CD4-positive, alpha-beta memory T cell (primary cell): ENCODE data around the gene RAG1. TPM values are rescaled to one million over a fixed set of nuclear protein-coding genes. Genes with fewer than 3 reads are reported as not detected.
A peak's percentile ranks its signal among the peaks of the same experiment; 100 is the strongest.

Source experiments
- CTCF ChIA-PET: fragments of 350-600 bp; sonication (Branson Sonifier 250); formaldehyde crosslinking; loops from one replicate; lab custom pipeline; 2021; ENCODE audit warnings: inconsistent platforms; ENCODE audit not compliant: partially characterized antibody; lab: Charles Lee
- POLR2A ChIA-PET: fragments of 350-600 bp; sonication (Branson Sonifier 250); formaldehyde crosslinking; loops from one replicate; lab custom pipeline; 2021; ENCODE audit not compliant: partially characterized antibody; lab: Charles Lee
- DNase-seq, 5 donors: peaks; one replicate each; pipeline versions ENCODE4 v3.0.0 to v3.0.0-alpha.2; 2020 to 2022; ENCODE audit warnings: mixed read lengths in 1 of 5
- H3K27ac ChIP-seq: one replicate; pipeline ENCODE4 v1.7.0; 2013; ENCODE audit warnings: low read depth, low read length
- H3K27me3 ChIP-seq: 2 replicates; pipeline ENCODE4 v1.7.0; 2013; ENCODE audit warnings: mild to moderate bottlenecking, low read length, moderate library complexity; ENCODE audit not compliant: insufficient read depth
- H3K36me3 ChIP-seq: 2 replicates; pipeline ENCODE4 v1.7.0; 2013; ENCODE audit warnings: mild to moderate bottlenecking, low read length, moderate library complexity; ENCODE audit not compliant: insufficient read depth
- H3K4me1 ChIP-seq: 2 replicates; pipeline ENCODE4 v1.7.0; 2013; ENCODE audit warnings: mild to moderate bottlenecking, low read length, moderate library complexity; ENCODE audit not compliant: insufficient read depth
- H3K4me3 ChIP-seq, 2 donors: one replicate each; pipeline ENCODE4 v1.7.0; 2013; ENCODE audit warnings: low read length in 2 of 2, mild to moderate bottlenecking in 1 of 2
- H3K9me3 ChIP-seq, 2 donors: one replicate each; pipeline ENCODE4 v1.7.0; 2013; ENCODE audit warnings: low read length in 2 of 2, control low read depth in 1 of 2; ENCODE audit not compliant: control insufficient read depth in 1 of 2
- H3K27ac Mint-ChIP-seq, 7 donors: one replicate each; pipeline ENCODE4 v1.8.0; 2020 to 2021; ENCODE audit warnings: mixed read lengths in 7 of 7, mild to moderate bottlenecking in 6 of 7, inconsistent platforms in 3 of 7, moderate library complexity in 3 of 7
- H3K27me3 Mint-ChIP-seq, 2 donors: one replicate each; pipeline ENCODE4 v1.8.0; 2020 to 2021; ENCODE audit warnings: mixed read lengths in 2 of 2
- H3K36me3 Mint-ChIP-seq, 2 donors: one replicate each; pipeline ENCODE4 v1.8.0; 2020 to 2021; ENCODE audit warnings: mixed read lengths in 2 of 2, inconsistent platforms in 1 of 2, mild to moderate bottlenecking in 1 of 2
- H3K4me1 Mint-ChIP-seq, 4 donors: one replicate each; pipeline ENCODE4 v1.8.0; 2020 to 2021; ENCODE audit warnings: mixed read lengths in 4 of 4, mild to moderate bottlenecking in 1 of 4
- H3K4me3 Mint-ChIP-seq, 8 donors: one replicate each; pipeline ENCODE4 v1.8.0; 2020 to 2021; ENCODE audit warnings: mixed read lengths in 8 of 8, mild to moderate bottlenecking in 7 of 8, moderate library complexity in 6 of 8, inconsistent platforms in 3 of 8
- H3K9me3 Mint-ChIP-seq, 8 donors: one replicate each; pipeline ENCODE4 v1.8.0; 2020 to 2021; ENCODE audit warnings: mixed read lengths in 8 of 8, mild to moderate bottlenecking in 5 of 8, inconsistent platforms in 3 of 8, moderate library complexity in 1 of 8
- intact Hi-C: fragments of 100-400 bp; cut with micrococcal nuclease; formaldehyde crosslinking; loops from one replicate; pipeline ENCODE4 v1.15.1; 2023
- polyA plus RNA-seq, 2 donors: library from polyadenylated mRNA; unstranded; fragments of 300-500 nt; fragmentation: Illumina TruSeq; gene quantifications; one replicate each; pipeline ENCODE4 v1.2.3, GENCODE V29; 2021
- total RNA-seq, 2 experiments: library from RNA; stranded (reverse); gene quantifications; one replicate each; pipeline ENCODE4 v1.2.3, GENCODE V29; 2021

RAG1 gene
- total and polyA plus RNA-seq, 4 experiments from 2014 or later, result 0.38 to 1.0 (median 0.73) TPM; not detected in 1

DNA sequence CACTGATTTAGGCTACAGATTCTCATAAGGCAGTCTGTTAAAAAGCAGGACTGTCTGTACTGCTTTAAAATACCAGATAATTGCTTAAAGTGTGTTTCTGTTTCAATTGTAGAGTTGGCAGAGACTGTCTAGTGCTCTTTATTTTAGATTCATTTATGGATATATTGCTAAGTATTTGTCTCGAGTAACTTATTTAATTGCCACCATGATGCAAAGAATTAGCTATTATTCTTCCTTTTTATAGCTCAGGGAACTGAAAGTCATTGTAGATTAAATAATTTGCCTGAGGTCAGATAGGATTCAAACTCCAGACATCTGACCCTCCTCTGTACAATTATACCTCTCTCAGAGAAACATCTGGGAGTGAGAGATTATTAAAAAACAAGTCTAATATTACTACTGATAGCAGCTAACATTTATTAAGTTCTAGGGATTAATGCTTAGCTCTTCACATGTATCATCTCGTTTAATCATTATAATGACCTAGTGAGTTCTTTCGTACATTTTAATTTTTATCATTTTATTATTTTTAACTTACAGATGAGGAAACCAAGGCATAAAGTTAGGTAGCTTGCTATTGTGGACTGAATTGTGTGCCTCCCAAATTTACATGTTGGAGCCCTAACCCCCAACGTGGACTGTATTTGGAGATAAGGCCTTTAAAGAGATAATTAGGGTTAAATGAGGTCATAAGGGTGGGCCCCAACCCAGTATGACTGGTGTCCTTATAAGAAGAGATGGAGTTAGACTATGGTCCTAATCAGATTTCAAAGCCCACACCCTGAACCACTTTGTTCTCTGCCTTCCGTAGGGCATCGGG lies 49.9 kb downstream of the RAG1 start:
- ChIA-PET CTCF (no interaction called here), POLR2A (no interaction called here)
- H3K9me3 ChIP-seq, result no peaks in the 10 kb centered on the region
- H3K4me3 Mint-ChIP-seq, result no peak overlapping the region
- no peak overlapping the region for H3K4me3 ChIP-seq
- H3K36me3 ChIP-seq, result no peaks in the 10 kb centered on the region
- intact Hi-C loops, result no loop called here
- peaks cover 9% of the 10 kb centered on the region in 2 donors for H3K27me3 Mint-ChIP-seq
- peaks cover 0 to 2% (median under 1%) of the 10 kb centered on the region in 4 donors for H3K4me1 Mint-ChIP-seq
- H3K4me1 ChIP-seq, result no peaks in the 10 kb centered on the region
- H3K27ac ChIP-seq, result no peak overlapping the region
- H3K27me3 ChIP-seq, result no peaks in the 10 kb centered on the region
- H3K36me3 Mint-ChIP-seq, result no peaks in the 10 kb centered on the region
- H3K9me3 Mint-ChIP-seq, result peaks cover 0 to 2% (median 0%) of the 10 kb centered on the region in 8 donors
- DNase-seq, result no peak
- no peak overlapping the region for H3K27ac Mint-ChIP-seq

DNA sequence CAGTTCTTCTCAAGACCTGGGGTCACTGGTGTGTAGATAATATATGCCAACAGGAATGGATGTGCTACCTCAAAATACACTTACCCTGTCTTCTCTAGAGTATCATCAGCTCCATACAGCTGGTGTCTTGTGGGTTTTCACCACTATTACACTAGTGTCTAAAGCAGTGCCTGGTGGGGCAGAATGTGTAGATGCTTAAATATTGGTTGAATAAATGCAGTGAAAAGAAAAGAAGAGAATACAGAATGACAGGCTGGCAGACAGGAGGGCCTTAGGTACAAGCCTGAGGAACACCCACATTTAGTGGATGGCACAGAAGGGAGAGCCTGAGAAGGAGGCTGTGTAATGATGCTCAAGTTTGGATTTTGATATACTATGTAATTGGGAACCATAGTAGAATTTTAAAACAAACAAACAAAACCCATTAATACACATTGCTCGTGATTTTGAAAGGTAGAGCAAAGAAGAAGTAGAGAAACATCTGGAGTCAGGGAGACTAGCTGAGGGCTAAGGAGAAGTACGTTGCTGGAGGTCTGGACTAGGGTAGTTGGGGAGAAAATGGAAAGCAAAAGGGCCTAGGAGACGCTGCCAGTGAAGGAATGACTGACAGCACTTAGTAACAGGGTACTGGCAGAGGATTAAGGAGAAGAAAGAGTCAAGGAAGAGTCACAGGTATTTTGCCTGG lies 50.7 kb downstream of the RAG1 start:
- Mint-ChIP-seq H3K27ac (no peak overlapping the region), H3K36me3 (no peaks in the 10 kb centered on the region), H3K9me3 (no peaks in the 10 kb centered on the region), H3K27me3 (peaks cover 9 to 10% of the 10 kb centered on the region in 2 donors), H3K4me1 (peaks cover 0 to 2% (median under 1%) of the 10 kb centered on the region in 4 donors), H3K4me3 (peak overlapping the region in 1 of 8 donors; percentile 30)
- CTCF ChIA-PET, result no interaction called here
- POLR2A ChIA-PET, result no interaction called here
- Histone ChIP-seq H3K27ac (no peak overlapping the region), H3K4me3 (no peak overlapping the region), H3K4me1 (no peaks in the 10 kb centered on the region), H3K27me3 (no peaks in the 10 kb centered on the region), H3K9me3 (no peaks in the 10 kb centered on the region), H3K36me3 (no peaks in the 10 kb centered on the region)
- DNase-seq, result no peak
- intact Hi-C loops, result no loop called here

DNA sequence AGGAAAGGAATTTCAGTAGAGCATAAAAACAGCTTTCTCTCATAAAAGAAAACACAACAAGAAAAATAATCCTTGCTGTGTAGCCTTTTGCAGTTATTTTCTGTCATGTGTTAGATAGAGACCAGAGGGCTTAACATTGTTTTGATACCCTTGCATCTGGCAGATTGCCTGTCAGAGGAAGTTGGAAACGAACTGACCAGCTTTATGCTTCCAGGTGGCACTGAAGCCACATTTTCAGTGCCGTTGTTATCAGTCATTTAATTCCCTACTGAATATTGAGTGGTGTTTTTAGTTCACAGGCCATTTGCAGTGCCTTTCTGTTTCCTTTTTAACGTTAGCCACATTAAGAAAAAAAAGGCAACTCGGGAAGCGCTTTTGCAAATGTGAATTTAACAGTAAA lies 51.7 kb downstream of the RAG1 start:
- H3K9me3 ChIP-seq, result no peaks in the 10 kb centered on the region
- Mint-ChIP-seq H3K4me3 (no peak overlapping the region), H3K4me1 (peaks cover 0 to 2% (median under 1%) of the 10 kb centered on the region in 4 donors), H3K27me3 (peaks cover 9 to 10% of the 10 kb centered on the region in 2 donors), H3K36me3 (no peaks in the 10 kb centered on the region), H3K9me3 (no peaks in the 10 kb centered on the region), H3K27ac (no peak overlapping the region)
- ChIA-PET CTCF (no interaction called here), POLR2A (no interaction called here)
- DNase-seq, result no peak
- H3K4me3 ChIP-seq, result no peak overlapping the region
- H3K36me3 ChIP-seq, result no peaks in the 10 kb centered on the region
- no peaks in the 10 kb centered on the region for H3K27me3 ChIP-seq
- H3K4me1 ChIP-seq, result no peaks in the 10 kb centered on the region
- no peak overlapping the region for H3K27ac ChIP-seq
- intact Hi-C loops, result no loop called here

DNA sequence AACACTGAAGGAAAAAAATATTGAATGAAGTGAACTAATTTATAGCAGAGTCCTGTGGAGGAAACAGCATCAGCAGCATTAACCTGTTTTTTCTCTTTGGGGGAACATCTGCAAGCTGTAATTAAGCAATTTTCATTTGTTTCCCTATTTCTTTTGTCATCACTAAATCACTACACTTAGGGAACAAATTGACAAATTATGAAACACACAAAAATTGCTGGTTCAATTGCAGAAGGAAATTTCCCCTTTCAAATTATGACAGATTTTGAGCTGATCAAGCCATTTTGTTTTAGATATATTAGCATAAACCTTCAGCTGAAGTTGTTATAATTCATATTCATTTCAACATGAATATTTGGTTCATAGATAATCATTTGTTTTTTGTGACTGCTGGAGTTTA lies 52.4 kb downstream of the RAG1 start:
- intact Hi-C loops, result no loop called here
- H3K4me3 ChIP-seq, result no peak overlapping the region
- H3K4me1 ChIP-seq, result no peaks in the 10 kb centered on the region
- CTCF ChIA-PET, result no interaction called here
- H3K9me3 Mint-ChIP-seq, result no peaks in the 10 kb centered on the region
- no peak overlapping the region for H3K27ac Mint-ChIP-seq
- no peaks in the 10 kb centered on the region for H3K36me3 Mint-ChIP-seq
- no peaks in the 10 kb centered on the region for H3K9me3 ChIP-seq
- no peaks in the 10 kb centered on the region for H3K27me3 ChIP-seq
- no peaks in the 10 kb centered on the region for H3K36me3 ChIP-seq
- H3K4me1 Mint-ChIP-seq, result peaks cover 0 to 2% (median under 1%) of the 10 kb centered on the region in 4 donors
- POLR2A ChIA-PET, result no interaction called here
- H3K27ac ChIP-seq, result no peak overlapping the region
- no peak overlapping the region for H3K4me3 Mint-ChIP-seq
- peaks cover 9 to 12% of the 10 kb centered on the region in 2 donors for H3K27me3 Mint-ChIP-seq
- no peak for DNase-seq

DNA sequence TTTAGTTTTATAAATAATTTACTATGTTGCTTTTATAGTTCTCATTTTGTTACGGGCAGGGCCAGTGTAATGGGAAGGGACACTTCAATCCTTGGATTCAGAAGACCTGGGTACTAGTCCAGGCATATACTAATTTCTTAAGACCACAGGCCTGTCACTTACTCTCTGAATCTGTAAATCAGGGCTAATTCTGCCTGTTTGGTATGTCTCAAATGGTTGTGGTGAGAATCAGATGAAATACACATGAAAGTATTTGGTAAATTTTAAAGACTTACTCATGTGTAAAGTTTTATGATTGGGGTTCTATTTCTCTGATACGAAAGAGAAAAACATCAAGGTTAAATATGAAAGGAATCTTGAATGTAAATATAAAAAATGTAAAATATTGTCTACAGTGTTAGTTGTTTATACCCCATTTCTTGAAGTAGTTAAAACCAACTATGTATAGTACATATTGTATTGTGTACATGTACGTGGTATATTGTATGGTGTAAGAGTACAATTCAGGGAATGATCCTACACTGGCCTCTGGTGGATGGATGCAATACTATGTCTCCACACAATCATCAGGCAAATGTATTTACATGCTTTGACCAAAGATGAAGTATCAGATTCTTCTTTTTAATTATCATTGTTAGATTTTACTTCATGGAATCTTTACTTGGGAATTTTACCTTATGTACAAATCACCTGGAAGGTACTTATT lies 54.8 kb downstream of the RAG1 start:
- no peaks in the 10 kb centered on the region for H3K9me3 Mint-ChIP-seq
- H3K4me1 Mint-ChIP-seq, result peaks cover 0 to 2% (median under 1%) of the 10 kb centered on the region in 4 donors
- no peaks in the 10 kb centered on the region for H3K36me3 Mint-ChIP-seq
- intact Hi-C loops, result no loop called here
- H3K27me3 Mint-ChIP-seq, result peaks cover 10 to 18% of the 10 kb centered on the region in 2 donors
- Histone ChIP-seq H3K36me3 (no peaks in the 10 kb centered on the region), H3K27ac (no peak overlapping the region), H3K9me3 (no peaks in the 10 kb centered on the region), H3K27me3 (no peaks in the 10 kb centered on the region), H3K4me3 (no peak overlapping the region), H3K4me1 (no peaks in the 10 kb centered on the region)
- DNase-seq, result peak in 3 of 5 donors; percentile 0 to 6 (median 0)
- H3K4me3 Mint-ChIP-seq, result no peak overlapping the region
- CTCF ChIA-PET, result interaction anchor here (1.1 kb wide), 1 partner anchor 58 kb away, joined by 4 read pairs; no protein-coding TSS in a partner anchor
- POLR2A ChIA-PET, result no interaction called here
- no peak overlapping the region for H3K27ac Mint-ChIP-seq

DNA sequence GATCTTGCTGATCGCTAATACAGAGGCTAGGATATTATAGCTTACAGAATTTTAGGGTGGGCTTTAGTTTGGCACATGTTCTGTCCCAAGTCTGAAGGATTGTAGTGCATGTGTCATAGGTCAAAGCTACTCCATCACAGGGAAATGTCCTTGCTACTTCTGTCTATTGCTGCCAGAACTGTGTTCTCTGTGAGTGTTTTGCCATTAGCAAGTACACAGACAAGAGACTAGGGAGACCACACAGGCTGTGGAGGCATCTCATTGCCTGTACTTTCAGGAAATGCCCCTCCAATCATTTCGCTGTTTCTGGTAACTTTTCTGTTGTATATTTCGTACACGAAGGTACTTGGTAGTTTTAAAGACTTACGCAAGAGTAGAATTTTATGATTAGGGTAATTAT lies 55.7 kb downstream of the RAG1 start:
- H3K27me3 ChIP-seq, result no peaks in the 10 kb centered on the region
- H3K9me3 ChIP-seq, result no peaks in the 10 kb centered on the region
- H3K36me3 ChIP-seq, result no peaks in the 10 kb centered on the region
- H3K4me1 Mint-ChIP-seq, result peaks cover 0 to 2% (median under 1%) of the 10 kb centered on the region in 4 donors
- H3K4me3 ChIP-seq, result no peak overlapping the region
- ChIA-PET CTCF (interaction anchor here (1.1 kb wide), 1 partner anchor 59 kb away, joined by 4 read pairs; no protein-coding TSS in a partner anchor), POLR2A (no interaction called here)
- H3K27ac Mint-ChIP-seq, result no peak overlapping the region
- no peaks in the 10 kb centered on the region for H3K9me3 Mint-ChIP-seq
- H3K36me3 Mint-ChIP-seq, result no peaks in the 10 kb centered on the region
- no peak overlapping the region for H3K4me3 Mint-ChIP-seq
- DNase-seq, result no peak
- no peaks in the 10 kb centered on the region for H3K4me1 ChIP-seq
- peaks cover 6 to 15% of the 10 kb centered on the region in 2 donors for H3K27me3 Mint-ChIP-seq
- H3K27ac ChIP-seq, result no peak overlapping the region
- intact Hi-C loops, result no loop called here

DNA sequence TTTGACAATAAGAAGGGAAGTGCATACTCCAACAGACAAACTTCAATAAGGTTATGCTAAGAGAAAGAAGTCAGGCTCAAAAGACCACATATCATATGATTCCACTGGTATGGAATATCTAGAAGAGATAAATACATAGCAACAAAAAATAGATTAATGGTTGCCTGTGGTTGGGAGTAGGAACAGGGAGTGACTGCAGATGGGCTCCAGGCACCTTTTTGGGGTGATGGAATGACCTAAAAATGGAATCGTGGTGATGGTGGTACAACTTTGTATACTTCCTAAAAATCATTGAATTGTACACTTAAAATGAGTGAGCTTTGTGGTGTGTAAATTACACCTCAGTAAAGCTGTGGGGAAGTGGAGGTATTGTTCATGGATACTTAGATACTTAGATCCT lies 59.2 kb downstream of the RAG1 start:
- Mint-ChIP-seq H3K9me3 (no peaks in the 10 kb centered on the region), H3K36me3 (no peaks in the 10 kb centered on the region), H3K4me3 (no peak overlapping the region), H3K4me1 (peaks cover 0 to 4% (median under 1%) of the 10 kb centered on the region in 4 donors), H3K27ac (no peak overlapping the region), H3K27me3 (peaks cover 3 to 14% of the 10 kb centered on the region in 2 donors)
- Histone ChIP-seq H3K4me1 (no peaks in the 10 kb centered on the region), H3K4me3 (no peak overlapping the region), H3K27me3 (no peaks in the 10 kb centered on the region), H3K36me3 (no peaks in the 10 kb centered on the region), H3K27ac (no peak overlapping the region), H3K9me3 (no peaks in the 10 kb centered on the region)
- CTCF ChIA-PET, result no interaction called here
- no peak for DNase-seq
- intact Hi-C loops, result no loop called here
- POLR2A ChIA-PET, result no interaction called here
